Measurements from ENCODE around the gene RNF166.
A peak's percentile ranks its signal among the peaks of the same experiment; 100 is the strongest.

RNF166 gene

DNA sequence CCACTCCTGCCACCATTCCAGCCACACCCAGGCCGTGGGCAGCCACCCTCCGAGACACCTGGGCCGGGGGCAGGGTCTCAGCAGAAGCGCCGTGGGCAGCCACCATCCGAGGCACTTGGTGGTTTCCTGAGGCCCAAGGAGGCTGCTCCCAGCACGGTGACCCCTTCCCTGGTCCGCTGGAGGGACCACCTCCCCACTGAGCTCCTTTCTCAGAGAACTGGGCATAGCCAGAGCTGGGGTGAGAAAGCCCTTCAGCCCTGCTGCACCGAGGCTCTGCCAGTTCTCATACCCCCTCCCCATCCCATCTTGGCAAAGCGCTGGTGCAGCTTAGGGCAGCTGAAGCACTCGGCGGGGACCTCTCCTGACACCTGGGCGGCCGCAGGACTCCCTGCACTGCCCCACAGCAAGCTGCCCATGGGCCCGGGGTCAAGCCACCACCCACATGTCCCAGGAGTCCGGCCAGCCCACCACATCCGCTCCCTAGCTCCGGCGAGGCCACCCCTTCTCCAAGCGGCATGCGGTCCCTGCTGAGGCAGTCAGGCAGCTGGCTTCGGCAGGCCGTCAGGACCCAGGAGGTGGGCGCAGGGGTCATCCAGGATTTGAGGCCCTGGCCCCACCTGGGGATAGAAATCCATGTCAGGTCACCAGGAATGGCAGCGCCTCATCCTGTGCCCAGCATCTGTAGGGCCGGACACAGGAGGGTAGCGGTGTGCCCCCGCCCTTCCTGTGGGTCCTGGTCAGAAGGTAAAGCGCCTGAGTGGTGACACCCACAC lies 54.0 kb downstream of the RNF166 start:
- DNase-seq (ENCODE audit: low read depth) = no peak

DNA sequence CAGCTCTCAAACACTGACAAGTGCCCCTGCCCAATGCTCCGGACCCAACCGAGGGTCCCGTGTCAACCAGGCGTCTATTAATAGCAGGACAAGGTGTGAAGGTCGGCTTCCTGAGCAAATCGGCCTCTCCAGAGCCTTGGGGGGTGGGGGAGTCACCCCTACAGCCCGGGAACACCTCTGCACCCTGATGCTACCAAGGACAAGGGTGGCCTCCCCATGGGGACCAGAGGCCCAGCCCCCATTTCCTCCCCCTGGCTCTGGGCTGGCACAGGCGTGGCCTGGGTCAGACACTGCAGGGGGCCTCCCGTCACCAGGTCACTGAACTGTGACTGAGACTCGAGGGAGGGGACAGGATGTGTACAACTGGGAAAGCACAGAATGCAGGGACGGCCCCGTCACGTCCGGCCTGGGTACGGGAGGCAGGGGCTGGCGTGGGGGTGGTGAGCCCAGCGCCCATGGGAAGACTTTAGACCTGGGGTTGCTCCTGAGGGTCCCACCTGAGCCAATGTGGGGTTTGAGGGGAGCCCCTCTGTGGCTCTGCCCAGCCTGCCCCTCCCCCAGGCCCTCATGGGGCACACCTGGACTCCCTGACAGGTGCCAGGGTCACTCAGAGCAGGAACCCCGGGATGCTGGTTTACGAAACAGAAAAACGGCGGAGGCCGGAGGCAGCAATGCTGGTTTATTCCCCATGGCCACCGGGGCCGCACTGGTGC lies 54.8 kb downstream of the RNF166 start:
- peak; percentile 48 for DNase-seq (ENCODE audit: low read depth)

DNA sequence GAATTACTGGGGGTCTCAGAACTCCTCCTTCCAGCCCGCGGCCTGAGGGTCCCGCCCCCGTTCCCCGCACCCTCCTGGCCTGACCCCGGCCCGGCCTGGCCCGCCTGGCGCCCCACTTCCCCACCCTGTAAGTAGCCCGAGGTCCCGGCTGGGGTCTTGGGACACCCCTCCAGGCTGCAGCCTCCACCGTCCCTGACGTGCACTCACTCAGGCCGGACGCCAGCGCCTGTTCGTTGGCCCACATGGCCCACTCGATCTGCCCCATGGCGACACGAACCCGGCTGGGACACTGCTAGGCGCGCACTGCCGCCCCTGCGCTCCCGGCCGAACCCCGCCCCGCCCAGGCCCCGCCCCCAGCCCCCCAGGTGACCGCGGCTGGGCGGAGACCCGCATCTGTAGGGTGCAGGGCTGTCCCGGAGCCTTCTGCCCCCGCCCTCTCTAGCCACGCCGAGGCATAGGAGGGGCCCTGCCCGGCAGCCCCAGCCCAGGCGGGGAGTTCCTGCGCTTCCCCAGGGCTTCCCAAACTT lies 55.4 kb downstream of the RNF166 start, which contains the start of gene CYBA:
TSS of gene CYBA (minus strand) at position 305 of the 527 bp plus-strand sequence. CDS start at position 265, 40 bp downstream.
- DNase-seq (ENCODE audit: low read depth) = peak; percentile 64

DNA sequence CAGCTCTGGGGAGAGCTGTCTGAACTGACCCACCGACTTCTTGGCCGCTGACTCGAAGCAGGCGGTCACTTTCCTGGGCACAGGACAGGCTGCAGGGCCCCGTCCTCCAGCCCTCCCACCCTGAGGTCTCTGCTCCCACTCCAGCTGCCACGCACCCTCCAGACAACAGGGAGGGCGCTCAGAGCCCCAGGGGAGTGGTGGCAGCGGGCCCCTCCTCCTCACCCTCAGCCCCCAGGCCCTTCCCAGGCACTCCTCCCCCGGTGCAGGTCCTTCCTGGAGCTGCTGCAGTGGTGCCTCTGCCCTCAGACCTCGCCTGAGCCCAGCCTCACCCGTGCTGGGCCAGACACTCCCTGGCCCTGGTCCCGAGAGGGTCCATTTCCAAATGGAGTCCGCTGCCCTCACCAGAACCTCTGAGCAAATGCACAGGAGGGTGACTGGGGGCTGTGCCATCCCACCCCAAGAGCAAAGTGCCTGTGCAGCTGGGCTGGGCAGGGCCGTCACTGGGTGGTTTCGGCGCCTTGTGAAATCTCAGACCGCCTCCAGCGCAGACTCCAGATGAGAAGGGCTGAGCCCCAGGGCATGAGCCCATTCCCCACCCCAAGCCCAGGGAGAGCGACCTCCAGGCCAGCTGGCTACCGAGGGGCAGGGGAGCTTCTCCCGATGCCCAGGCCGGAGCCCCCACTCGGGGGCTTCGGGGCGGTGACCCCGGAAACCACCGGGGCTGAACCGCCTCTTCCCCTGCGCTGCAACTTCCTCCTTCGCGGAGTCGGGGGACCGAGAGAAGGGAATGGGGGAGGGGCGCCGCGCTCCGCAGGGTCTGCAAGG lies 56.1 kb downstream of the RNF166 start:
- no peak for DNase-seq (ENCODE audit: low read depth)

DNA sequence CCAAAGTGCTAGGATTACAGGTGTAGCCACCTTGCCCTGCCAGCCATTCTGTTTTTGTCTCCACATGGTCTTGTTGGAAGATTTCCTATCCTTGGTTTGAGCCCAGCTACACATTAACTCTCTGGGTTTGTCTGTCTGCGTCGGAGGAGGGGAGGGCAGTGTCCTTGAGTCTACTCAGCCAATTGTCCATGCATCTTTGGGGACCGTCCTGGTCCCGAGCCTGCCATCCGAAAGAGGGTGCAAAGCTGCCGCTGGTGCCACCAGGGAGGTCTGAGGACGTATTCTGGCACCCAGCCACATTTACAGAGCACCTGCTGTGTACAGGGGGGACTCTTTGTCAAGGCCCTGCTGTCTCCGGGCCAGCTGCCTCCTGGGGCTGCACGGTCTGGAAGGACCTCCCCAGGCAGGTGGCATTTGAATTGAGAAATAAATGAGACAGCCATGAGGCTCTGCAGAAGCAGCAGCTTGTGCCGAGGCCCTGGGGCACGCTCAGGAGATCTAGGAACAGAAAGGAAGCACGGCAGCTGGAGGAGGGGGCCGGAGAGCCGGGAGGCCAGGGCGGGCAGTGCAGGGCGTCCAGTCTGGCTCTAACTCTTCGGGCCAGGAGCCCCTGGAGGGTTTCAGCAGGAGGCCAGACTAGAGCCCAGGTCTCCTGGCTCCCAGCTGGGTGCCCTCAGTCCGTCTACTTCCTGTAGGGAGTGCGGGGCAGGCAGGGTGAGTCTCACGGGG lies 56.8 kb downstream of the RNF166 start:
- DNase-seq (ENCODE audit: low read depth) = no peak

- no peak for DNase-seq (ENCODE audit: low read depth)
Measured at GRCh38 chr16:88647178-88648070, 58.8 kb downstream of the RNF166 start.
